ENCODE results near the gene FOXD3. TPM values are rescaled to one million over a fixed set of nuclear protein-coding genes. Genes with fewer than 3 reads are reported as not detected.

Gene FOXD3
- not detected in 2 replicates for total RNA-seq

GRCh38 chr1:63322114-63322943 lies at the start of gene FOXD3:
FOXD3 (plus strand) TSS chr1:63322567; CDS start chr1:63323059, 492 bp downstream.

GRCh38 chr1:63367215-63368103 lies 45.1 kb downstream of the FOXD3 start, which contains the start of gene ALG6:
ALG6 (plus strand) TSS chr1:63367627; CDS start chr1:63370978, 3,351 bp downstream.

Other genes starting within 250 kb of the FOXD3 start
- 8.5 and 9.5 TPM in 2 replicates for gene ALG6, start 45.1 kb downstream of the FOXD3 start, total RNA-seq
- 7.0 and 21.7 TPM in 2 replicates for gene ITGB3BP, start 200.7 kb downstream of the FOXD3 start, total RNA-seq
- gene EFCAB7, start 201.0 kb downstream of the FOXD3 start, total RNA-seq: 2.4 and 2.9 TPM in 2 replicates

Measured in mesangial cell (primary cell).